Large intestine (tissue), 3 donors: ENCODE measurements around the gene MRPL3. TPM values are rescaled to one million over a fixed set of nuclear protein-coding genes. Genes with fewer than 3 reads are reported as not detected.

ENCODE experiments used
- DNase-seq, 2 donors: peaks; one replicate each; pipeline versions ENCODE4 v3.0.0 to v3.0.0-alpha.2; 2013
- H3K27ac ChIP-seq: one replicate; pipeline ENCODE4 v1.5.1; 2013; ENCODE audit warnings: low read length
- H3K27me3 ChIP-seq: 2 replicates; pipeline ENCODE4 v1.6.1; 2013; ENCODE audit warnings: low read length; ENCODE audit not compliant: control insufficient read depth, insufficient read depth
- H3K36me3 ChIP-seq: 2 replicates; pipeline ENCODE4 v1.6.1; 2013; ENCODE audit warnings: low read length; ENCODE audit not compliant: control insufficient read depth, insufficient read depth
- H3K4me1 ChIP-seq: one replicate; pipeline ENCODE4 v1.6.1; 2013; ENCODE audit warnings: low read length; ENCODE audit not compliant: control insufficient read depth, insufficient read depth
- H3K4me3 ChIP-seq: one replicate; pipeline ENCODE4 v1.5.1; 2013; ENCODE audit warnings: low read length
- H3K9me3 ChIP-seq: one replicate; pipeline ENCODE4 v1.6.1; 2013; ENCODE audit warnings: mild to moderate bottlenecking, low read depth, low read length, moderate library complexity; ENCODE audit not compliant: control insufficient read depth
- WGBS: methylation state at CpG from one replicate; pipeline ENCODE4 v1.1.5; 2013; ENCODE audit warnings: low lambda C conversion rate; ENCODE audit not compliant: insufficient coverage; 5-methylcytosine and 5-hydroxymethylcytosine counted together
- polyA plus RNA-seq: library from polyadenylated mRNA; unstranded; fragments of 120-200 nt; gene quantifications from one replicate; pipeline ENCODE4 v1.2.1, GENCODE V29; 2013

The MRPL3 gene
- polyA plus RNA-seq, 1 donor = 94.8 TPM

GRCh38 chr3:131431754-131432153, 71.0 kb downstream of the MRPL3 start:
- Histone ChIP-seq H3K27ac (no peak overlapping the region), H3K4me1 (peaks cover 3% of the 10 kb centered on the region), H3K27me3 (no peaks in the 10 kb centered on the region), H3K9me3 (no peaks in the 10 kb centered on the region), H3K36me3 (no peaks in the 10 kb centered on the region), H3K4me3 (no peak overlapping the region)
- DNase-seq = no peak
- no CpG with 5 or more reads among the region's 5 CpGs for WGBS

DNA sequence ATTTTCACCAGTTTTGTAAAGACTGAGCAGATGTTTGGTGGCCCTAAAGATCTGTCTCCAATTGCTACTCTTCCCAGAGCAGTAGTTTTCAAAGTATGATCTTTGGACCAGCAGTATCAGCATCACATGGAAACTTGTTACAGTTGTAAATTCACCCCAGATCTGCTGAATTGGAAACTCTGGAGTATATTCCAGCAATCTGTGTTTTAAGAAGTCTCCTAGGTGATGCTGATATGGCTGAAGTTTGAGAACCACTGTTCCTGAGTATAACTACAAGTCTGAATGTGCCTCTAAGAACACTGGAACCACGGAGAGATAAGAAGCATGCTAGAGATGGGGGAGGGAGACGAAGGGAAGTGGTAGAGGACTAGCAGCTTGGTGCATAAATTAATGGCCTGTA, 75.5 kb downstream of the MRPL3 start:
- Histone ChIP-seq H3K36me3 (no peaks in the 10 kb centered on the region), H3K9me3 (no peaks in the 10 kb centered on the region), H3K4me3 (no peak overlapping the region), H3K4me1 (peaks cover 3% of the 10 kb centered on the region), H3K27me3 (no peaks in the 10 kb centered on the region), H3K27ac (no peak overlapping the region)
- peak; percentile 62 to 71 for DNase-seq
- WGBS = 33% methylated on average over 1 of the region's 2 CpGs

DNA sequence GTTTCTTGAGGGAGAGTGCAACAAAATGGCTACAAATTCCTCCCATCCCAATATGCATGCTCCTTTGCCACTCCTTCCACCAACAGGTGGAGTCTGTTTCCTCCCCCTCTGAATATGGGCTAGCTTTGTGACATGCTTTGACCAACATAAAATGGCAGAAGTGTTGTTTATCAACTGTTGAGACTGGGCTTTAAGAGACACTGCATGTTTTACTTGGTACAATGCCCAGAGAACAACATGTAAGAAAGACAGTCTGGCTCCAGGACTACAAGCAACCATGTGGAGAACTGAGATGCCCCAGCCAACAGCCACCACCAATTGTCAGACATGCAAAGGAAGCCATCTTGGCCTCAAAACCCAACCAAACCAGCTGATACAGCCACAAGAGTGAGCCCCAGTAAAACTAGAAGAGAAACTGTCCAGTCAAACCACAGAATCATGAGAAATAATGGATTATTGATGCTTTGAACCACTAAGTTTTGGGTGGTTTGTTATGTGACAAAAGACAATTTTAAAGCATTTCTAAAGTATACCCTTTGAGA, 80.7 kb downstream of the MRPL3 start:
- Histone ChIP-seq H3K9me3 (no peaks in the 10 kb centered on the region), H3K27ac (no peak overlapping the region), H3K4me1 (no peaks in the 10 kb centered on the region), H3K27me3 (no peaks in the 10 kb centered on the region), H3K4me3 (no peak overlapping the region), H3K36me3 (no peaks in the 10 kb centered on the region)
- no peak for DNase-seq

DNA sequence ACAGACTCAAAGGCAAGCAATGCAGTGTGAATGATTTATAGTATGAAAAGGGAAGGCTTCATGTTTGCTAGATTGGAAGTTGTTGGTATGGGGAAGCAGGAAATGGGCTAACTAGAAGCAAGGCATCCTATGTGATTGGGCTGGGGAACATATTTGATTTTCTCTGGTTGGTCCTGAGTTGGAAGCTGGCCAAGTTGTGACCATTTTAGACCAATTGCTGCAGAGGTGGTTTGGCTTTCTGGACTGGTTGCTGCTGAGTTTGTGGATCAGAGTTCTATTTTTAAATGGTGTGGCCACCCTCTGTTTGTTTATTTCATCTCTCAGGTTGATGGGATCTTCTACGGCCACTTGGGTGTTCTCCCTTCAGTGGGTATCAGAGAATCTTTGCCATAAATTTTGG, 81.5 kb downstream of the MRPL3 start:
- Histone ChIP-seq H3K36me3 (no peaks in the 10 kb centered on the region), H3K4me1 (no peaks in the 10 kb centered on the region), H3K9me3 (no peaks in the 10 kb centered on the region), H3K27ac (no peak overlapping the region), H3K4me3 (no peak overlapping the region), H3K27me3 (no peaks in the 10 kb centered on the region)
- no peak for DNase-seq
- WGBS = no CpG with 5 or more reads among the region's 1 CpG

DNA sequence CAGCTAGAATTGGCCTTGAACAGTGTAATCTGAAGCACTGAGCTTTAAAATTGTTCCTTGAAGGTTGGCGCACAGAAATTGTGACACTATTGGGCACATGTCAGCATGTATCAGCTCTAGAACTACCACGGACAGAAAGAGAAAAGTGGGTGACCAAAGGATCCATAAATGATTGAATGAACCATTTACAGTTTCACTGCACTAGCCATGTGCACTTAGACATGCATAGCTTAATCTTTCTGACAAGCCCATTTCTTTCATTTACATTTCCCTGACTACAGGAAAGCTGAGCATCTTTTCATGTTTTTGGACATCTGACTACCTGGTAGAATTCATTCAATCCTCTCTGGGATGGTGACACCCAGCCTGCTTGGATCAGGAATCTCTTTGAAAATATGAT, 85.0 kb downstream of the MRPL3 start:
- WGBS = no CpG with 5 or more reads among the region's 2 CpGs
- Histone ChIP-seq H3K27ac (no peak overlapping the region), H3K9me3 (no peaks in the 10 kb centered on the region), H3K4me1 (no peaks in the 10 kb centered on the region), H3K36me3 (no peaks in the 10 kb centered on the region), H3K27me3 (no peaks in the 10 kb centered on the region), H3K4me3 (no peak overlapping the region)
- no peak for DNase-seq

Other genes starting within 250 kb of the MRPL3 start
- 33.0 TPM for gene NUDT16, start 121.2 kb downstream of the MRPL3 start, polyA plus RNA-seq